HUDEP-2 (cell line): ENCODE results near the gene SNCG.

Source experiments
- DNase-seq, 76 experiments: peaks; one replicate each; lab custom pipeline; 2025; ENCODE audit not compliant: unreplicated experiment in 76 of 76; lab: John Stamatoyannopoulos, UW

SNCG gene

GRCh38 chr10:86960003-86960862, 1.8 kb downstream of the SNCG start:
- DNase-seq, result peak in 65 of 76 experiments; percentile 10 to 78 (median 48)

- DNase-seq, result no peak
Observed at GRCh38 chr10:86960863-86961434, 2.5 kb downstream of the SNCG start.

GRCh38 chr10:86961481-86962091, 3.2 kb downstream of the SNCG start:
- DNase-seq, result no peak

GRCh38 chr10:86962136-86962980, 4.0 kb downstream of the SNCG start:
- no peak for DNase-seq

- DNase-seq, result no peak
Observed at GRCh38 chr10:86962981-86963310, 4.5 kb downstream of the SNCG start.

GRCh38 chr10:86963341-86963919, 5.0 kb downstream of the SNCG start:
- DNase-seq, result no peak

- DNase-seq, result no peak
Observed at GRCh38 chr10:86964061-86964846, 5.9 kb downstream of the SNCG start.

- no peak for DNase-seq
Observed at GRCh38 chr10:86964847-86965190, 6.4 kb downstream of the SNCG start.

GRCh38 chr10:86965986-86966654, 7.7 kb downstream of the SNCG start:
- no peak for DNase-seq

- no peak for DNase-seq
Observed at GRCh38 chr10:86967481-86967941, 9.1 kb downstream of the SNCG start.

- DNase-seq, result no peak
Observed at GRCh38 chr10:86968271-86968993, 10.0 kb downstream of the SNCG start, which contains the start of gene ADIRF. ADIRF (plus strand) TSS chr10:86968482; CDS start chr10:86968545, 63 bp downstream.

- no peak for DNase-seq
Observed at GRCh38 chr10:86968994-86969355, 10.6 kb downstream of the SNCG start.

GRCh38 chr10:86969421-86970041, 11.1 kb downstream of the SNCG start:
- DNase-seq, result no peak

- peak in 1 of 76 experiments; percentile 21 for DNase-seq
Observed at GRCh38 chr10:86970162-86970981, 12.0 kb downstream of the SNCG start.

GRCh38 chr10:86970982-86971231, 12.5 kb downstream of the SNCG start:
- DNase-seq, result no peak

- DNase-seq, result peak in 73 of 76 experiments; percentile 22 to 90 (median 80)
Observed at GRCh38 chr10:86971232-86971991, 13.0 kb downstream of the SNCG start.
